Central memory CD8-positive, alpha-beta T cell (primary cell): ENCODE data around the gene RUSC2.

Experiments used
- ATAC-seq: fragments of 150-1000 bp; cut with Tn5 transposase; replicated peaks from 2 replicates; pipeline ENCODE4 v1.10.0; 2022; ENCODE audit warnings: mild to moderate bottlenecking, moderate FRiP score, moderate number of reproducible peaks; ENCODE audit not compliant: poor library complexity, severe bottlenecking; ENCODE audit errors: extremely low read depth
- DNase-seq, 2 donors: peaks; one replicate each; pipeline ENCODE4 v3.0.0; 2021; ENCODE audit warnings: low spot score in 2 of 2
- H3K27ac Mint-ChIP-seq: one replicate; pipeline ENCODE4 v1.8.0; 2022; ENCODE audit warnings: low read depth, mild to moderate bottlenecking, moderate library complexity, mixed read lengths
- H3K27me3 Mint-ChIP-seq: one replicate; pipeline ENCODE4 v1.8.0; 2022; ENCODE audit warnings: mixed read lengths
- H3K36me3 Mint-ChIP-seq: one replicate; pipeline ENCODE4 v1.8.0; 2022; ENCODE audit warnings: mild to moderate bottlenecking, moderate library complexity, mixed read lengths; ENCODE audit not compliant: insufficient read depth
- H3K4me1 Mint-ChIP-seq: one replicate; pipeline ENCODE4 v1.8.0; 2022; ENCODE audit warnings: mixed read lengths
- H3K4me3 Mint-ChIP-seq: one replicate; pipeline ENCODE4 v1.8.0; 2022; ENCODE audit warnings: mild to moderate bottlenecking, moderate library complexity, mixed read lengths
- H3K9me3 Mint-ChIP-seq: one replicate; pipeline ENCODE4 v1.8.0; 2022; ENCODE audit warnings: mixed read lengths

The RUSC2 gene

DNA sequence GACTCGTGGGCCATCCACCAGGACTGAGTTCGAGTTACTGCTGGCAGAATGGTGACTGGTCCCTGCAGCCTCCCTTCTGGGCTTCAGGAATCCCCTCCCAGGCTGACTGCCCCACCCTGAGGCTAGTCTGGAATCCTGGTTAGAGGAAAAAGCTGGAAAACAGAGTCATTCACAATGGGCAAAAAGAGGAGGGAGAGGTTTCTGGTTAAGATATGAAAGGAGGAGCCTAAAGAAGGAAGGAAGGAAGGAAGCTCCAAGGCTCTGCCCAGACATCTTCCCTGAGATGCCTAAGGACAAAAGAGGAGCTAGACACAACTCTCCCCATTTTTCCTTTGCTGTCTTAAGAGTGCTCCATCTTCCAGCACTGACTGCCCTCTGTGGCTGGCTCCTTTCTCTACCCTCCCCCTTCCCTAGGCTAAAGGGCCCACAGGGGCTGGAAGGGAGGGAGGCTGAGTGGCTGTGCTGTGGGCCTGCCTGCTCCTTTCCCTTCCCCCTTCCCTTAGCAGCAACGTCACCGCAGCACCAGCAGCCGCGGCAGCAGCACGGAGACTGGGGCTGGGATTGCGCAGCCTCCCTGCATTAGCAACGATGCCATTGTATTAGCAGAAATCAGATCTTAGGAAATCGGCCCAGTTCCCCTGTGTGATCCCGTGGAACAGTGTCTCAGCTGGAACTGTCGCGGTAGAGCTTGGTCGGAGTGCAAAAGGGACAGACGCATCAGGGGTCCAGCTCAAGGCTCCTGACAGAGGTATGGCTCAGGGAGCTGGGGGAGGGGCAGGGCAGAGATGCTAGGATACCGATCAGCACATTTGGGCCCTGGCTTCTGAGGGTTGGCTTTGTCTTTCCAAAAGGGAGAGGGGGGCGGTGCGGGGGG lies 48.7 kb downstream of the RUSC2 start:
- no peaks in the 10 kb centered on the region for H3K9me3 Mint-ChIP-seq
- H3K4me3 Mint-ChIP-seq = no peak overlapping the region
- no peak for ATAC-seq

More for the DNA sequence above, 48.7 kb downstream of the RUSC2 start:
- Mint-ChIP-seq H3K27ac (no peak overlapping the region), H3K4me1 (no peaks in the 10 kb centered on the region), H3K36me3 (no peaks in the 10 kb centered on the region), H3K27me3 (peaks cover 60% of the 10 kb centered on the region)
- DNase-seq = no peak
